ENCODE data around the gene CACUL1.

The CACUL1 gene

GRCh38 chr10:118708571-118708970, 46.2 kb downstream of the CACUL1 start:
- TF ChIP-seq CTCF (IDR thresholded peaks at IDR 0.05; ENCODE audit: insufficient read depth, low read length, poor library complexity, severe bottlenecking): no peak
- DNase-seq (ENCODE audit: extremely low read depth, insufficient read length): no peak
- no peak overlapping the region for H3K4me3 ChIP-seq (replicated peaks; ENCODE audit: low read depth, low read length)
- no peaks in the 10 kb centered on the region for H3K27me3 ChIP-seq (replicated peaks; ENCODE audit: control insufficient read depth, insufficient read depth, low read length)
- H3K36me3 ChIP-seq (ENCODE audit: control insufficient read depth, insufficient read depth, low read length): peaks cover 3% of the 10 kb centered on the region; the same call in 1 of the 2 replicates

- H3K27me3 ChIP-seq (replicated peaks; ENCODE audit: control insufficient read depth, insufficient read depth, low read length): no peaks in the 10 kb centered on the region
- DNase-seq (ENCODE audit: extremely low read depth, insufficient read length): no peak
- no peaks in the 10 kb centered on the region for H3K36me3 ChIP-seq (ENCODE audit: control insufficient read depth, insufficient read depth, low read length)
- no peak for TF ChIP-seq CTCF (IDR thresholded peaks at IDR 0.05; ENCODE audit: insufficient read depth, low read length, poor library complexity, severe bottlenecking)
- H3K4me3 ChIP-seq (replicated peaks; ENCODE audit: low read depth, low read length): no peak overlapping the region
Observed at GRCh38 chr10:118704711-118705110, 50.1 kb downstream of the CACUL1 start.

GRCh38 chr10:118701529-118702323, 53.0 kb downstream of the CACUL1 start:
- Histone ChIP-seq H3K27me3 (replicated peaks; ENCODE audit: control insufficient read depth, insufficient read depth, low read length) (no peaks in the 10 kb centered on the region), H3K4me3 (replicated peaks; ENCODE audit: low read depth, low read length) (no peak overlapping the region), H3K36me3 (ENCODE audit: control insufficient read depth, insufficient read depth, low read length) (no peaks in the 10 kb centered on the region)
- no peak for DNase-seq (ENCODE audit: extremely low read depth, insufficient read length)
- TF ChIP-seq CTCF (IDR thresholded peaks at IDR 0.05; ENCODE audit: insufficient read depth, low read length, poor library complexity, severe bottlenecking): no peak

- Histone ChIP-seq H3K27me3 (replicated peaks; ENCODE audit: control insufficient read depth, insufficient read depth, low read length) (no peaks in the 10 kb centered on the region), H3K36me3 (ENCODE audit: control insufficient read depth, insufficient read depth, low read length) (no peaks in the 10 kb centered on the region), H3K4me3 (replicated peaks; ENCODE audit: low read depth, low read length) (no peak overlapping the region)
- peak; percentile 34 for DNase-seq (ENCODE audit: extremely low read depth, insufficient read length)
- TF ChIP-seq CTCF (IDR thresholded peaks at IDR 0.05; ENCODE audit: insufficient read depth, low read length, poor library complexity, severe bottlenecking): no peak
Observed at GRCh38 chr10:118698421-118698820, 56.3 kb downstream of the CACUL1 start.

- DNase-seq (ENCODE audit: extremely low read depth, insufficient read length): no peak
- no peaks in the 10 kb centered on the region; the same call in 1 of the 2 replicates for H3K36me3 ChIP-seq (ENCODE audit: control insufficient read depth, insufficient read depth, low read length)
- no peak overlapping the region for H3K4me3 ChIP-seq (replicated peaks; ENCODE audit: low read depth, low read length)
- no peaks in the 10 kb centered on the region for H3K27me3 ChIP-seq (replicated peaks; ENCODE audit: control insufficient read depth, insufficient read depth, low read length)
- no peak for TF ChIP-seq CTCF (IDR thresholded peaks at IDR 0.05; ENCODE audit: insufficient read depth, low read length, poor library complexity, severe bottlenecking)
Observed at GRCh38 chr10:118694848-118695247, 59.9 kb downstream of the CACUL1 start.

Data from GM06990 (cell line).